ENCODE data around the gene TMEM141. TPM values are rescaled to one million over a fixed set of nuclear protein-coding genes. Genes with fewer than 3 reads are reported as not detected.
"Not testable (repeated sequence)": the region's sequence is repeated elsewhere in the genome, so short reads cannot be mapped to it uniquely, and the experiment has no call there.

TMEM141 gene
- total and polyA plus RNA-seq, 2 donors = 81.0 TPM

DNA sequence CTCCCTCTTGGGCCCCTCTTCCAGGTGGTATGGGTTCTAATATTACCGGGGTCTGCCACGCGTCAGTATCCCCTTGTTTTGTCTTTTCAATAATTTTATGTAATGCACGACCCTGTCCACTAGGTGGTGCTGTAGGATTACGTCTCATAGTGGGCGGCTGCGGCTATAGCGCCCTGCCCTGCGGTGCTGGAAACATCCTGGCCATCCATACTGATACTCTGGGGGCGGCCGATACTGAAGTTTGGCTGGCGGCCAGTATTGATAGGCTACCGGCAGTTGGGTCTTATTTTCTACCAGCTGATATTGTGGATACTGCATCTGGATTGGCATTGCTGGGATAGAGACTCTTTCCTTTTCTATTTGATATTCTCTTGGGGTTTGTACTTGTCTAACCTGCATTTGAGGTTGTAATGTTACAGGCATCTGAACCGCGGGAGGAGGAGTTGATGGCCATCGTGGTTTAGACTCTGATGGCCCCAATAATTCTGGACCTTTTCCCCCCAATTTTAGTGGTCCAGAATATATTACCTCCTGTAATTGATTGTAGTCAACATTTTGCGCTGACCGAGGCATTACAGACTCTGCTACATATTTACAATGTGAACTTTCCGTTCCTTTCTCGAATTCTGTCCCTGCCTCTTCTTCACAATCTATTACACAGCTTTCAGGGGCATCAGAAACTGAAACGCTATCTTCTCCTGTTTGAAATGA lies 3.3 kb upstream of the TMEM141 start:
- peak in 6 of 9 donors; percentile 65 to 83 (median 78) for DNase-seq (ENCODE audit: low read depth in 6 of 9, low spot score in 9 of 9)
- peaks cover 2 to 7% of the 10 kb centered on the region in 2 donors for H3K27me3 ChIP-seq (ENCODE audit: control insufficient read depth in 2 of 2, insufficient read depth in 1 of 2, low read length in 1 of 2)
- H3K9me3 ChIP-seq (ENCODE audit: control insufficient read depth in 2 of 2, insufficient read depth in 1 of 2, low read length in 1 of 2) = no peaks in the 10 kb centered on the region
- H3K36me3 ChIP-seq (ENCODE audit: control insufficient read depth in 2 of 2, insufficient read depth in 2 of 2, low read length in 1 of 2) = peaks cover 3 to 4% of the 10 kb centered on the region in 2 donors
- H3K4me3 ChIP-seq (ENCODE audit: low read length in 2 of 2) = no peak overlapping the region
- no peak overlapping the region for H3K27ac ChIP-seq (ENCODE audit: low read depth in 1 of 2, low read length in 1 of 2)
- H3K4me1 ChIP-seq (ENCODE audit: control insufficient read depth in 2 of 2, insufficient read depth in 2 of 2, low read length in 2 of 2) = peaks cover 13 to 28% of the 10 kb centered on the region in 2 donors
- WGBS = 26% methylated on average over 21 of the region's 21 CpGs

DNA sequence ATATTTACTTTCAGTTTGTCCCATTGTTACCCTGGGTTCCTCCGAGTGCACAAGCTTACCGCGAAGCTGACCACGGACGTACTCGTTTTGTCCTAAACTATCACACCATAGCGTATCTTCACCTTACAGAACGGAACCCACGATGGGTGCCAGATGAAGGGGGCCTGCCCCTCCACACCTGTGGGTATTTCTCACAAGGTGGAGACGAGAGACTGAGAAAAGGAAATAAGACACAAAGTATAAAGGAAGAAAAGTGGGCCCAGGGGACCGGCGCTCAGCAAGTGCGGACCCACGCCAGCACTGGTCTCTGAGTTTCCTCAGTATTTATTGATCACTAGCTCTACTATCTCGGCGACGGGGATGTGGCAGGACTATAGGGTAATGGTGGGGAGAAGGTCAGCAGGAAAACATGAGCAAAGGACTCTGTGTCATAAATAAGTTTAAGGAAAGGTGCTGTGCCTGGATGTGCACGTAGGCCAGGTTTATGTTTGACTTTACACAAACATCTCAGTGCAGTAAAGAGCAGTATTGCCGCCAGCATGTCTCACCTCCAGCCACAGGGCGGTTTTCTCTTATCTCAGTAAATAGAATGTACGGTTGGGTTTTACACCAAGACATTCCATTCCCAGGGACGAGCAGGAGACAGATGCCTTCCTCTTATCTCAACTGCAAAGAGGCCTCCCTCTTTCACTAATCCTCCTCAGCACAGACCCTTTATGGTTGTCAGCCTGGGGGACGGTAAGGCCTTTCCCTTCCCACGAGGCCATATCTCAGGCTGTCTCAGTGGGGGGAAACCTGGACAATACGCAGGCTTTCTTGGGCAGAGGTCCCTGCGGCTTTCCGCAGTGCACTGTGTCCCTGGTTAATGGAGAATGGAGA lies 2.3 kb upstream of the TMEM141 start:
- not testable (repeated sequence) for H3K9me3 ChIP-seq (ENCODE audit: control insufficient read depth in 2 of 2, insufficient read depth in 1 of 2, low read length in 1 of 2); H3K27me3 ChIP-seq (ENCODE audit: control insufficient read depth in 2 of 2, insufficient read depth in 1 of 2, low read length in 1 of 2); H3K27ac ChIP-seq (ENCODE audit: low read depth in 1 of 2, low read length in 1 of 2); DNase-seq (ENCODE audit: low read depth in 6 of 9, low spot score in 9 of 9); H3K4me3 ChIP-seq (ENCODE audit: low read length in 2 of 2)
- H3K36me3 ChIP-seq (ENCODE audit: control insufficient read depth in 2 of 2, insufficient read depth in 2 of 2, low read length in 1 of 2) = peaks cover 8 to 12% of the 10 kb centered on the region in 2 donors
- peaks cover 13 to 35% of the 10 kb centered on the region in 2 donors for H3K4me1 ChIP-seq (ENCODE audit: control insufficient read depth in 2 of 2, insufficient read depth in 2 of 2, low read length in 2 of 2)
- WGBS = 70% methylated on average over 27 of the region's 27 CpGs

DNA sequence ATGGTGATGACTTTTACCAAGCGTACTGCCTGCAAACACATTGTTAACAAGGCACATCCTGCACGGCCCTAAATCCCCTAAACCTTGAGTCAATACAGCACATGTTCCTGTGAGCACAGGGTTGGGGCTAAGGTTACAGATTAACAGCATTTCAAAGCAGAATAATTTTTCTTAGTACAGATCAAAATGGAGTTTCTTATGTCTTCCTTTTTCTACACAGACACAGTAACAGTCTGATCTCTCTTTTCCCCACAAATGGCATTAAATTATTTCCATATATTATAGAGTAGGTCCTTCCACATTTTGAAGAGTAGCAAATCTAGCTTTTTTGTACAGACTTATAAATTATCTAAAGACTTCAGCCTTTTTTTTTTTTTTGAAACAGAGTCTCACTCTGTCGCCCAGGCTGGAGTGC lies 1.6 kb upstream of the TMEM141 start:
- peaks cover 13 to 38% of the 10 kb centered on the region in 2 donors for H3K4me1 ChIP-seq (ENCODE audit: control insufficient read depth in 2 of 2, insufficient read depth in 2 of 2, low read length in 2 of 2)
- no peak for DNase-seq (ENCODE audit: low read depth in 6 of 9, low spot score in 9 of 9)
- WGBS = 93% methylated on average over 3 of the region's 3 CpGs
- H3K27ac ChIP-seq (ENCODE audit: low read depth in 1 of 2, low read length in 1 of 2) = no peak overlapping the region
- H3K9me3 ChIP-seq (ENCODE audit: control insufficient read depth in 2 of 2, insufficient read depth in 1 of 2, low read length in 1 of 2) = no peaks in the 10 kb centered on the region
- H3K27me3 ChIP-seq (ENCODE audit: control insufficient read depth in 2 of 2, insufficient read depth in 1 of 2, low read length in 1 of 2) = peaks cover 2 to 7% of the 10 kb centered on the region in 2 donors
- peaks cover 10 to 14% of the 10 kb centered on the region in 2 donors for H3K36me3 ChIP-seq (ENCODE audit: control insufficient read depth in 2 of 2, insufficient read depth in 2 of 2, low read length in 1 of 2)
- no peak overlapping the region for H3K4me3 ChIP-seq (ENCODE audit: low read length in 2 of 2)

DNA sequence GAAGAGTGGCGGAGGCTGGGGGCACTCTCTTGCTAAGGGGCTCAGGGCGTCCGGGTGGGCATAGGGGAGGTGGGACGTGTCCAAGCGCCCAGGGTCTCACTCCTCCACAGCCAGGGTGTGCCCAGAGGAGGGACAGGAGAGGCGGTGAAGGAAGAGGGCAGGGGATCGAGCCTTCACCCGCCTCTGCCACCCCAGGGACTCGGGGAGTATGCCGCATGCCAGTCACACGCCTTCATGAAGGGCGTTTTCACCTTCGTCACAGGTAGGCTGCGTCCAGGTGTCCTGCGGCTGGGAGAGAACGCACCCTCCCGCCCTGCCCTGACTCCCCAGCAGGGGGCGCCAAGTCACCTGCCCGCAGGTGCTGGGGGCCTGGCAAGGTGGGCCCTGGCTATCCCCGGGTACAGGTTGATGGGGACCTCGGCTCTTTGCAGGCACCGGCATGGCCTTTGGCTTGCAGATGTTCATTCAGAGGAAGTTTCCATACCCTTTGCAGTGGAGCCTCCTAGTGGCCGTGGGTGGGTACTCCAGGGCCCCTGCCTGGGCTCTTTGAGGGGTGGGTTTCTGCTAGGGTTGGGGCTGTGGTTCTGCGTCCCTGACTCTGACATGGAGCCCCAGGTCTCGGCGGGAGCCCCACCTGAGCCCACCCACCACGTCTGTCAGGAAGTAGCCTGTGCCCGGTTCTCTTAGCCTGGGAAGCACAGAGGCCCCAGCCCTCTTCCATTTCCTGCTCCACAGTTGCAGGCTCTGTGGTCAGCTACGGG lies 552 bp downstream of the TMEM141 start:
- WGBS = 2% methylated on average over 29 of the region's 29 CpGs
- Histone ChIP-seq H3K27me3 (ENCODE audit: control insufficient read depth in 2 of 2, insufficient read depth in 1 of 2, low read length in 1 of 2) (peaks cover 2 to 4% of the 10 kb centered on the region in 2 donors), H3K9me3 (ENCODE audit: control insufficient read depth in 2 of 2, insufficient read depth in 1 of 2, low read length in 1 of 2) (no peaks in the 10 kb centered on the region), H3K27ac (ENCODE audit: low read depth in 1 of 2, low read length in 1 of 2) (peak overlapping the region; percentile 92 to 97), H3K4me3 (ENCODE audit: low read length in 2 of 2) (peak overlapping the region; percentile 73 to 79), H3K36me3 (ENCODE audit: control insufficient read depth in 2 of 2, insufficient read depth in 2 of 2, low read length in 1 of 2) (peaks cover 12 to 18% of the 10 kb centered on the region in 2 donors), H3K4me1 (ENCODE audit: control insufficient read depth in 2 of 2, insufficient read depth in 2 of 2, low read length in 2 of 2) (peaks cover 25 to 60% of the 10 kb centered on the region in 2 donors)
- peak in 3 of 9 donors; percentile 73 to 78 (median 77) for DNase-seq (ENCODE audit: low read depth in 6 of 9, low spot score in 9 of 9)

DNA sequence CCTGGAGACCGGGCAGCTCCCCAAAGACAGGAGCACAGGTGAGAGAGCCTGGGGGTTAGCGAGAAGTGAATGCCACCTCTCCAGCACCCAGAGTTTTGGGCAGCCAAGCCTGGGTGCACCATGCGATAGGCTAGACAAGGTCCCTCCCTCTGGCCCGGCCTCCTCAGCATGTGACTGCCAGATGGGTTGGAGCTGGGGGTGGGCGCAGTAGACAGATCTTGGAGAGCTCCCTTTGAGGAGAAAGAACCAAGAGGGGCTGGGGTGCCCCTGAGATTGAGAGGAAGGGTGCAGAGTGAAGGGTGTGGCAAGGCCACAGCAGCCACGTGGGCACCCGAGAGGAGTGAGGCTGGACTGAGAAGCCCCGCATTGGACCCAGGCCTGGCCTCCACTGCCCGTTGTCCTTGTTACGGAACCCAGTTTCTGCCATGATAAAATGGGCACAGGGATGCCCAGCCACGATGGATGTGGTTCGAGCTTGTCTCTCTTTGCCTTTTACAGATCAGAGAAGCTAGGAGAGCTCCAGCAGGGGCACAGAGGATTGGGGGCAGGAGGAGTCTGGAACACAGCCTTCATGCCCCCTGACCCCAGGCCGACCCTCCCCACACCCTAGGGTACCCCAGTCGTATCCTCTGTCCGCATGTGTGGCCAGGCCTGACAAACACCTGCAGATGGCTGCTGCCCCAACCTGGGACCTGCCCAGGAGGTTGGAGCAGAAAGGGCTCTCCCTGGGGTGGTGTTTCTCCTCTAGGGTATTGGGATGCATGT lies 1.4 kb downstream of the TMEM141 start:
- peak overlapping the region in 1 of 2 donors; percentile 97 for H3K27ac ChIP-seq (ENCODE audit: low read depth in 1 of 2, low read length in 1 of 2)
- peaks cover 28 to 68% of the 10 kb centered on the region in 2 donors for H3K4me1 ChIP-seq (ENCODE audit: control insufficient read depth in 2 of 2, insufficient read depth in 2 of 2, low read length in 2 of 2)
- H3K27me3 ChIP-seq (ENCODE audit: control insufficient read depth in 2 of 2, insufficient read depth in 1 of 2, low read length in 1 of 2) = peaks cover 0 to 4% of the 10 kb centered on the region in 2 donors
- WGBS = 87% methylated on average over 15 of the region's 15 CpGs
- DNase-seq (ENCODE audit: low read depth in 6 of 9, low spot score in 9 of 9) = peak in 1 of 9 donors; percentile 43
- no peaks in the 10 kb centered on the region for H3K9me3 ChIP-seq (ENCODE audit: control insufficient read depth in 2 of 2, insufficient read depth in 1 of 2, low read length in 1 of 2)
- peak overlapping the region in 1 of 2 donors; percentile 73 for H3K4me3 ChIP-seq (ENCODE audit: low read length in 2 of 2)
- H3K36me3 ChIP-seq (ENCODE audit: control insufficient read depth in 2 of 2, insufficient read depth in 2 of 2, low read length in 1 of 2) = peaks cover 12 to 18% of the 10 kb centered on the region in 2 donors

DNA sequence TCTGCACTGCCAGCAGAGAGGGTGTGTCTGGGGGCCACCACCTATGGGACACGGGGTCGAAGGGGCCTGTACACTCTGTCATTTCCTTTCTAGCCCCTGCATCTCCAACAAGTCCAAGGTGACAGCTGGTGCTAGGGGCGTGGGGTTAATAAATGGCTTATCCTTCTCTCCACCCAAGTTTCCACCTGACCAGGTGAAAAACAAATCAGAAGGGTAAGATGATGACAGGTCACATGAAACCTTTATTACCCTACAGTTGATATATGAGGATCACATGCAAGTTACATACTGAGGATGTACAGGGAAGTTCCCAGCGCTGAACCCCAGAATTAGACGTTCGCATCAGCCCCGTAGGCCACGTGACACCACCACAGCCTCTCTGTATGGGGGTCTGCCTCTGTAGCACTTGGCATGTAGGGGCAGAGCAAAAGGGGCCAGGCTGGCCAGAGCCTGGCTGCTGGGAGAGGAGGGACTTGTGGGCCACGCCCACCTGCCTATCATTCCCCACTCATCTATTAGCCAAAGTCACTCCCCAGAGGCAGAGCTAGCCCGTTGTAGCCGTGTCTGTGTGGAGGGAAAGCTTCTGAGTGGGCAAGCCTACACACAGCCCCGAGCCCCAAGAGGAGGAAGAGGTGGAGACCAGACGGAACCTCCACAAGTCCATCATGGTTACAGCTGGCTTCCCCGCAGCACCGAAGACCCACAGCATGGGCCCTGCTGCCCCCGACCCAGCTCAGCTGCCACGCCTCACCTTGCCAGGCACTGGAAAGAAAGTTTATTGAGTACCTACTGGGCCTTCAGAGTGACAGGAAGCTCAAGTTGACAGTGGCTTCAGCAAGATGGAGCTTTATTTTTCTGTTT lies 2.2 kb downstream of the TMEM141 start:
- 96% methylated on average over 17 of the region's 17 CpGs for WGBS
- H3K4me3 ChIP-seq (ENCODE audit: low read length in 2 of 2) = no peak overlapping the region
- peaks cover 0 to 6% of the 10 kb centered on the region in 2 donors for H3K27me3 ChIP-seq (ENCODE audit: control insufficient read depth in 2 of 2, insufficient read depth in 1 of 2, low read length in 1 of 2)
- H3K9me3 ChIP-seq (ENCODE audit: control insufficient read depth in 2 of 2, insufficient read depth in 1 of 2, low read length in 1 of 2) = no peaks in the 10 kb centered on the region
- DNase-seq (ENCODE audit: low read depth in 6 of 9, low spot score in 9 of 9) = no peak
- peaks cover 12 to 18% of the 10 kb centered on the region in 2 donors for H3K36me3 ChIP-seq (ENCODE audit: control insufficient read depth in 2 of 2, insufficient read depth in 2 of 2, low read length in 1 of 2)
- H3K27ac ChIP-seq (ENCODE audit: low read depth in 1 of 2, low read length in 1 of 2) = no peak overlapping the region
- H3K4me1 ChIP-seq (ENCODE audit: control insufficient read depth in 2 of 2, insufficient read depth in 2 of 2, low read length in 2 of 2) = peaks cover 28 to 68% of the 10 kb centered on the region in 2 donors

DNA sequence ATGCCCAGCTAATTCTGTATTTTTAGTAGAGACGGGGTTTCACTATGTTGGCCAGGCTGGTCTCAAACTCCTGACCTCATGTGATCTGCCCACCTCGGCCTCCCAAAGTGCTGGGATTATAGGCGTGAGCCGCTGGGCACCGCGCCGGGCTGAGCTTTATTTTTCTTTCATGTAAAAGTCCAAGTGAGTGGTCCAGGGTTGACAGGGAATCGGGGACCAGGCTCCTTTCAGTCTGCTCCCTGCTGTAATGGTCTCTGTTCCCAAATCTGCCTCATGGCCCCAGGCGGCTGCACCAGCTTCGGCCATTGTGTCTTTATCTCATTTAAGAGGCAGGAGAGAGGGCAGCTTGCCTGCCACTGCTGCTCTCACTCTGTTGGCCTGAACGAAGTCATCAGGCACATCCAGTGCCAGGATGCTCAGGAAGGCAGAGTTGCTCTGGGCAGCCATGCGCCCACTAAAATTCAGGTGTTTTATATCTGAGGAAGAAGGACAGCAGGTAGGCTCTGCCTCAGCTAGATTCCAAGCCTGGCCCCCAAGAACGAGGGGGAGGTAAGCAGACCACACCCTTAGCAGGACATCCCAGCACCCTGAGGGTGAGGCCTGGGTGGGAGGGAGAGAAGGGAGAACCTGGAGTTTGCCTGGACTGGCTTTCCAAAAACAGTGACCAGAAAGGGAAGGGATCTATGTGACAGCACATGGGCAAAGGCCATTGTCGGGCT lies 3.3 kb downstream of the TMEM141 start:
- WGBS = 97% methylated on average over 14 of the region's 14 CpGs
- Histone ChIP-seq H3K27ac (ENCODE audit: low read depth in 1 of 2, low read length in 1 of 2) (no peak overlapping the region), H3K4me1 (ENCODE audit: control insufficient read depth in 2 of 2, insufficient read depth in 2 of 2, low read length in 2 of 2) (peaks cover 32 to 79% of the 10 kb centered on the region in 2 donors), H3K9me3 (ENCODE audit: control insufficient read depth in 2 of 2, insufficient read depth in 1 of 2, low read length in 1 of 2) (peaks cover 0 to 5% of the 10 kb centered on the region in 2 donors), H3K27me3 (ENCODE audit: control insufficient read depth in 2 of 2, insufficient read depth in 1 of 2, low read length in 1 of 2) (peaks cover 0 to 15% of the 10 kb centered on the region in 2 donors), H3K36me3 (ENCODE audit: control insufficient read depth in 2 of 2, insufficient read depth in 2 of 2, low read length in 1 of 2) (peaks cover 12 to 18% of the 10 kb centered on the region in 2 donors), H3K4me3 (ENCODE audit: low read length in 2 of 2) (no peak overlapping the region)
- no peak for DNase-seq (ENCODE audit: low read depth in 6 of 9, low spot score in 9 of 9)

Measured in thymus (tissue), 11 donors.